Tibial artery (tissue), 4 donors: ENCODE measurements around the gene CPNE1.

Source experiments
- DNase-seq, 2 donors: peaks; one replicate each; pipeline ENCODE4 v3.0.0-alpha.2; 2019
- H3K27ac ChIP-seq, 2 donors: fragments of 200-600 bp; sonication (generic) in 1 of 2; 1 replicate in 1 of 2; 2 replicates in 1 of 2; pipeline ENCODE4 v1.5.1; 2018 to 2019; ENCODE audit warnings: mild to moderate bottlenecking in 1 of 2
- H3K27me3 ChIP-seq, 2 donors: fragments of 200-600 bp; sonication (generic) in 1 of 2; one replicate each; pipeline versions ENCODE4 v1.5.1 to v1.6.0; 2016 to 2019
- H3K36me3 ChIP-seq, 3 donors: fragments of 200-600 bp; sonication (generic) in 2 of 3; one replicate each; pipeline ENCODE4 v1.5.1; 2016 to 2019; ENCODE audit warnings: mild to moderate bottlenecking in 2 of 3
- H3K4me1 ChIP-seq, 4 donors: fragments of 200-600 bp; sonication (generic) in 2 of 4; 1 replicate in 3 of 4; 2 replicates in 1 of 4; pipeline ENCODE4 v1.5.1; 2016 to 2019
- H3K4me3 ChIP-seq, 2 donors: fragments of 200-600 bp; sonication (generic) in 1 of 2; 1 replicate in 1 of 2; 2 replicates in 1 of 2; pipeline ENCODE4 v1.5.1; 2018 to 2019; ENCODE audit warnings: mild to moderate bottlenecking in 2 of 2
- H3K9me3 ChIP-seq, 3 donors: fragments of 200-600 bp; sonication (generic) in 1 of 3; one replicate each; pipeline ENCODE4 v1.5.1; 2016 to 2019
- intact Hi-C: fragments of 100-400 bp; cut with DNase I; formaldehyde crosslinking; loops from one replicate; pipeline ENCODE4 v1.15.0; 2023; ENCODE audit warnings: low total_unique reads
- TF ChIP-seq, protein P1 (sequence below), 2 experiments: fragments of 200-600 bp in 1 of 2; fragments of 450-650 bp in 1 of 2; IDR thresholded peaks; one replicate each; pipeline ENCODE4 v1.5.1; 2017 to 2019; ENCODE audit warnings: antibody characterized with exemption in 2 of 2, mild to moderate bottlenecking in 1 of 2, moderate library complexity in 1 of 2

Gene CPNE1

DNA sequence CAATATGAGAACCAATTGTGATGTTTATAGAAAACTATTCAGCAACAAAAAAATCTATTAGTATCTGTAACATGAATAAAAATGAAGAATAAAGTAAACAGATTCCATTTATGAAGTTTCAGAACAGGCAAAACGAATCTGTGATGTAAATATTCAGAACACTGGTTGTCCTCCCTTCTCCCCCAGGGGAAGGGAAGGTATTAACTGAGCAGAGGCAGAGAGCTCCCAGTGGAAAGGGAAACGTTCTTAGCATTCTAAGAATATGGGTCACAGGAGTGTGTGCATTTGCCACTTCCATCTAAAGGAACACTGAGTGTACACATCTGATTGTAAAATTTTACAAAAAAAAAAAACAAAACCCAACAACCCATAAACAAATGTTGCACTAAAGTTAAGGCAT, 25.9 kb downstream of the CPNE1 start:
- TF ChIP-seq, protein P1, sequence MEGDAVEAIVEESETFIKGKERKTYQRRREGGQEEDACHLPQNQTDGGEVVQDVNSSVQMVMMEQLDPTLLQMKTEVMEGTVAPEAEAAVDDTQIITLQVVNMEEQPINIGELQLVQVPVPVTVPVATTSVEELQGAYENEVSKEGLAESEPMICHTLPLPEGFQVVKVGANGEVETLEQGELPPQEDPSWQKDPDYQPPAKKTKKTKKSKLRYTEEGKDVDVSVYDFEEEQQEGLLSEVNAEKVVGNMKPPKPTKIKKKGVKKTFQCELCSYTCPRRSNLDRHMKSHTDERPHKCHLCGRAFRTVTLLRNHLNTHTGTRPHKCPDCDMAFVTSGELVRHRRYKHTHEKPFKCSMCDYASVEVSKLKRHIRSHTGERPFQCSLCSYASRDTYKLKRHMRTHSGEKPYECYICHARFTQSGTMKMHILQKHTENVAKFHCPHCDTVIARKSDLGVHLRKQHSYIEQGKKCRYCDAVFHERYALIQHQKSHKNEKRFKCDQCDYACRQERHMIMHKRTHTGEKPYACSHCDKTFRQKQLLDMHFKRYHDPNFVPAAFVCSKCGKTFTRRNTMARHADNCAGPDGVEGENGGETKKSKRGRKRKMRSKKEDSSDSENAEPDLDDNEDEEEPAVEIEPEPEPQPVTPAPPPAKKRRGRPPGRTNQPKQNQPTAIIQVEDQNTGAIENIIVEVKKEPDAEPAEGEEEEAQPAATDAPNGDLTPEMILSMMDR (IDR thresholded peaks at IDR 0.05) = no peak
- Histone ChIP-seq H3K27ac (no peak overlapping the region), H3K4me1 (peaks cover 0 to 55% (median 9%) of the 10 kb centered on the region in 4 donors), H3K36me3 (no peaks in the 10 kb centered on the region), H3K4me3 (no peak overlapping the region), H3K9me3 (no peaks in the 10 kb centered on the region), H3K27me3 (no peaks in the 10 kb centered on the region)
- intact Hi-C loops = no loop called here
- DNase-seq = no peak

DNA sequence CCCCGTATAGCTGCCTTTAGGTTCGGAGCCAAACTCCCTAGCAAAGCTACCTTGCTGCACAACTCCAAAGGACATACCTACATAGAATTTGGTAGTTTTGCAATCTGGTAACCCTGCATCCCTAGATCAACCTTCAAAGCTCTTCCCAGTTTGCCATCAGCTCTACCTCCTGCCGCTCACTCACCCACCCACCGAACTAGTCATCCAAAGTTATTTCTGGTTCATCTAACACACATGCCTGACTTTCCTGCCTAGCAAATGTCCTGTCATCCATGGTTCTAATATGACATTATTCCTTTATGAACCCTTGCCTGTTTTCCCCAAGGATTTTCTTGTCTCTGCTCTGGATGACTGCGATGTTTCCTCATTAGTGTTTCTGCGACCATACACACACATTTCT, 27.4 kb downstream of the CPNE1 start:
- intact Hi-C loops = no loop called here
- no peak overlapping the region for H3K27ac ChIP-seq
- no peak for DNase-seq

DNA sequence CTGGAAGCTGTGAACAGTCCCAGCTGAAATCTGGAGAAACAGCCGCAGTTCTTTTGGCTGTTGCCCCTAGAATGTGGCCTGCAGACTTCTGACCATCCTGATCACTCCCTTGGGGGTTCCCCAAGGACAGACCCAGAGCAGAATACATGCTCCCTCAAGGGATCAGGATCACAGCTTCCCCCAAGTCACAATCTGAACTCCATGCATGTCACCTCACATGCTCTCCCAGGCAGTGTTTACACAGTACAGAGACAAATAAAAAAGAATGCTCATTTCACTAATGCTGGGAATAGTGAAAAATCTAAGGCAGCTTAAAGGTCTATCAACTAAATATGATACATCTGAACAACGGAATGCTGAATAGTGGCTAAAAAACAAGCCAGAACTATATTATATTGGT, 28.6 kb downstream of the CPNE1 start:
- intact Hi-C loops = no loop called here
- TF ChIP-seq, protein P1 (IDR thresholded peaks at IDR 0.05) = no peak
- peaks cover 6 to 18% (median 18%) of the 10 kb centered on the region in 3 donors for H3K36me3 ChIP-seq
- H3K9me3 ChIP-seq = no peaks in the 10 kb centered on the region
- H3K27me3 ChIP-seq = no peaks in the 10 kb centered on the region
- peaks cover 0 to 36% (median 9%) of the 10 kb centered on the region in 4 donors for H3K4me1 ChIP-seq
- DNase-seq = no peak
- H3K4me3 ChIP-seq = no peak overlapping the region
- H3K27ac ChIP-seq = no peak overlapping the region

More for the DNA sequence above, 27.4 kb downstream of the CPNE1 start:
- Histone ChIP-seq H3K27me3 (no peaks in the 10 kb centered on the region), H3K9me3 (no peaks in the 10 kb centered on the region), H3K4me1 (peaks cover 0 to 45% (median 9%) of the 10 kb centered on the region in 4 donors), H3K4me3 (no peak overlapping the region), H3K36me3 (peaks cover 0 to 7% (median 7%) of the 10 kb centered on the region in 3 donors)
- TF ChIP-seq, protein P1 (IDR thresholded peaks at IDR 0.05) = no peak

- Histone ChIP-seq H3K27me3 (no peaks in the 10 kb centered on the region), H3K4me1 (peaks cover 0 to 32% (median 7%) of the 10 kb centered on the region in 4 donors), H3K27ac (no peak overlapping the region), H3K4me3 (no peak overlapping the region), H3K9me3 (no peaks in the 10 kb centered on the region), H3K36me3 (peaks cover 10 to 23% (median 22%) of the 10 kb centered on the region in 3 donors)
- TF ChIP-seq, protein P1 (IDR thresholded peaks at IDR 0.05) = no peak
- no peak for DNase-seq
- intact Hi-C loops = no loop called here
Measured at GRCh38 chr20:35635652-35636051, 29.0 kb downstream of the CPNE1 start.

- intact Hi-C loops = no loop called here
- no peak overlapping the region for H3K27ac ChIP-seq
- H3K4me3 ChIP-seq = no peak overlapping the region
- H3K27me3 ChIP-seq = no peaks in the 10 kb centered on the region
- peaks cover 34 to 52% (median 52%) of the 10 kb centered on the region in 3 donors for H3K36me3 ChIP-seq
- peaks cover 0 to 21% (median 7%) of the 10 kb centered on the region in 4 donors for H3K4me1 ChIP-seq
- DNase-seq = no peak
- no peaks in the 10 kb centered on the region for H3K9me3 ChIP-seq
- TF ChIP-seq, protein P1 (IDR thresholded peaks at IDR 0.05) = no peak
Measured at GRCh38 chr20:35632539-35633115, 32.1 kb downstream of the CPNE1 start.
